GM12878 (cell line): Measurements from ENCODE around the gene DUSP22. TPM values are rescaled to one million over a fixed set of nuclear protein-coding genes. Genes with fewer than 3 reads are reported as not detected.

ENCODE experiments used
- ATAC-seq: fragments of 200-7000 bp; cut with Tn5 transposase; 3 replicates; pipeline ENCODE4 v1.9.1; 2020; ENCODE audit warnings: mild to moderate bottlenecking, moderate library complexity
- BruUV-seq: library from RNA; stranded (reverse); fragments of 400-500 nt; replicated peaks from 2 replicates; lab custom pipeline; 2021; lab: Mats Ljungman, UMichigan
- CTCF ChIA-PET: fragments of 300-600 bp; sonication (Branson Sonifier 250); formaldehyde crosslinking; extraction: SDS; loops from one replicate; lab custom pipeline; 2021; ENCODE audit warnings: inconsistent platforms; lab: Yijun Ruan, JAX
- POLR2A ChIA-PET: fragments of 350-600 bp; formaldehyde crosslinking; extraction: SDS; loops from one replicate; lab custom pipeline; 2021; ENCODE audit warnings: inconsistent platforms; lab: Charles Lee
- RAD21 ChIA-PET: fragments of 300-600 bp; sonication (Branson Sonifier 250); formaldehyde crosslinking; loops from one replicate; lab custom pipeline; 2023; ENCODE audit warnings: antibody characterized with exemption; ENCODE audit not compliant: unreplicated experiment; lab: Charles Lee
- SMC1A ChIA-PET: fragments of 300-600 bp; sonication (Branson Sonifier 250); formaldehyde crosslinking; loops from one replicate; lab custom pipeline; 2023; ENCODE audit not compliant: unreplicated experiment, uncharacterized antibody; lab: Charles Lee
- DNase-seq: peaks from one replicate; pipeline ENCODE4 v3.0.0-alpha.2; 2011; ENCODE audit warnings: low read depth, low spot score
- FAIRE-seq: peaks from 3 replicates; lab custom pipeline; 2011; peaks lifted over from hg19 to GRCh38; lab: Jason Lieb, UNC
- H2AFZ ChIP-seq: 2 replicates; pipeline ENCODE4 v1.6.0; 2011; ENCODE audit warnings: low read depth, low read length, control low read depth; ENCODE audit not compliant: control insufficient read depth
- H3K27ac ChIP-seq: 2 replicates; pipeline ENCODE4 v1.5.1; 2011; ENCODE audit warnings: control low read depth; ENCODE audit not compliant: control insufficient read depth, insufficient read depth
- H3K27me3 ChIP-seq, 2 experiments: replicated peaks in 1 of 2; 2 replicates each; pipeline versions ENCODE4 v1.6.0 to v1.6.1; 2011; ENCODE audit warnings: low read length in 1 of 2; ENCODE audit not compliant: control insufficient read depth in 2 of 2, insufficient read depth in 2 of 2
- H3K36me3 ChIP-seq, 2 experiments: 2 replicates each; pipeline ENCODE4 v1.5.1; 2011; ENCODE audit warnings: low read length in 1 of 2; ENCODE audit not compliant: control insufficient read depth in 2 of 2, insufficient read depth in 2 of 2
- H3K4me1 ChIP-seq: 2 replicates; pipeline ENCODE4 v1.6.1; 2011; ENCODE audit warnings: mild to moderate bottlenecking, low read length, moderate library complexity, mixed read lengths; ENCODE audit not compliant: control insufficient read depth, insufficient read depth
- H3K4me2 ChIP-seq: 2 replicates; pipeline ENCODE4 v1.6.0; 2011; ENCODE audit warnings: control low read depth; ENCODE audit not compliant: control insufficient read depth, insufficient read depth
- H3K4me3 ChIP-seq: fragments of 200-600 bp; sonication (generic); 2 replicates; pipeline ENCODE4 v1.5.1; 2016
- H3K79me2 ChIP-seq: 2 replicates; pipeline ENCODE4 v1.6.0; 2011; ENCODE audit warnings: low read length; ENCODE audit not compliant: control insufficient read depth, insufficient read depth
- H3K9ac ChIP-seq: 2 replicates; pipeline ENCODE4 v1.8.0; 2011; ENCODE audit warnings: low read length, control low read depth, mixed read lengths; ENCODE audit not compliant: control insufficient read depth, insufficient read depth
- H3K9me3 ChIP-seq: replicated peaks from 3 replicates; pipeline ENCODE4 v1.5.1; 2011; ENCODE audit warnings: mild to moderate bottlenecking, low read length; ENCODE audit not compliant: control insufficient read depth, insufficient read depth
- H4K20me1 ChIP-seq: 2 replicates; pipeline ENCODE4 v1.6.0; 2011; ENCODE audit not compliant: control insufficient read depth, insufficient read depth
- EGR1 ChIP-seq, 2 experiments: IDR thresholded peaks; 1 replicate in 1 of 2; 2 replicates in 1 of 2; pipeline ENCODE4 v1.6.1; 2011 to 2012; ENCODE audit warnings: low read depth in 2 of 2, low read length in 2 of 2, borderline replicate concordance in 1 of 2, mild to moderate bottlenecking in 1 of 2, moderate library complexity in 1 of 2
- HDGF ChIP-seq: fragments of 450-650 bp; IDR thresholded peaks from 2 replicates; pipeline ENCODE4 v1.6.1; 2016; ENCODE audit warnings: antibody characterized with exemption
- KDM1A ChIP-seq: fragments of 200-600 bp; sonication (generic); IDR thresholded peaks from 2 replicates; pipeline ENCODE4 v1.6.1; 2016; ENCODE audit warnings: borderline replicate concordance
- LARP7 ChIP-seq: fragments of 450-650 bp; IDR thresholded peaks from 2 replicates; pipeline ENCODE4 v1.6.1; 2017; ENCODE audit warnings: mild to moderate bottlenecking
- MTA3 ChIP-seq: IDR thresholded peaks from 2 replicates; pipeline ENCODE4 v1.6.1; 2012; ENCODE audit warnings: low read length, inconsistent platforms, borderline replicate concordance
- MYC ChIP-seq: IDR thresholded peaks from 2 replicates; pipeline ENCODE4 v1.6.1; 2011; ENCODE audit warnings: mild to moderate bottlenecking, low read length, moderate library complexity, inconsistent platforms; ENCODE audit not compliant: insufficient read depth, insufficient replicate concordance, insufficient read length, severe bottlenecking
- SP1 ChIP-seq: IDR thresholded peaks from one replicate; pipeline ENCODE4 v1.6.1; 2011; ENCODE audit warnings: low read depth, low read length
- STAT1 ChIP-seq: fragments of 450-650 bp; conservative IDR thresholded peaks from 2 replicates; pipeline ENCODE4 v1.6.1; 2014; ENCODE audit warnings: antibody characterized with exemption, mild to moderate bottlenecking
- ZNF217 ChIP-seq: fragments of 450-650 bp; IDR thresholded peaks from 2 replicates; pipeline ENCODE4 v1.6.1; 2017; ENCODE audit warnings: antibody characterized with exemption, mild to moderate bottlenecking
- ZSCAN29 ChIP-seq: fragments of 450-650 bp; IDR thresholded peaks from 2 replicates; pipeline ENCODE4 v1.6.1; 2017; ENCODE audit warnings: mild to moderate bottlenecking, moderate library complexity
- WGBS: methylation state at CpG from one replicate; pipeline ENCODE4 v1.1.6; 2016; ENCODE audit warnings: low lambda C conversion rate; ENCODE audit not compliant: insufficient replicate concordance, insufficient coverage; ENCODE audit errors: missing lambda C conversion rate; 5-methylcytosine and 5-hydroxymethylcytosine counted together
- in situ Hi-C: fragments of 300-500 bp; cut with MboI; formaldehyde crosslinking; loops from 9 replicates; pipeline ENCODE4 v1.14.3; 2018; ENCODE audit warnings: mixed read lengths
- intact Hi-C: fragments of 100-400 bp; cut with micrococcal nuclease; formaldehyde crosslinking; loops from one replicate; pipeline ENCODE4 v1.14.2; 2022; ENCODE audit not compliant: unreplicated experiment
- polyA plus RNA-seq, 11 experiments: library from polyadenylated mRNA; depleted of rRNA in 4 of 11; unstranded in 6 of 11; stranded (reverse) in 5 of 11; fragments of >200 nt; fragmentation: Nextera tagmentation in 4 of 11; fragmentation: Illumina TruSeq in 1 of 11; extraction: Ambion mirVana in 4 of 11; extraction: Trizol in 1 of 11; gene quantifications; 1 replicate in 1 of 11; 2 replicates in 10 of 11; pipeline versions ENCODE4 v1.2.1 to v1.2.3, GENCODE V29; 2011 to 2016; ENCODE audit warnings: inconsistent platforms in 2 of 11, missing spikeins in 2 of 11, low read depth in 1 of 11
- total RNA-seq, 4 experiments: library from RNA; depleted of rRNA in 3 of 4; stranded (reverse); fragments of >200 nt in 3 of 4; fragmentation: Illumina TruSeq in 1 of 4; extraction: Trizol in 1 of 4; gene quantifications; 2 replicates each; pipeline versions ENCODE4 v1.2.1 to v1.2.3, GENCODE V29; 2013 to 2021
- TF ChIP-seq, protein P1 (sequence below): fragments of 450-650 bp; conservative IDR thresholded peaks from 2 replicates; pipeline ENCODE4 v1.6.1; 2017; ENCODE audit warnings: mild to moderate bottlenecking, moderate library complexity
- TF ChIP-seq, protein P2 (sequence below): IDR thresholded peaks from 2 replicates; pipeline ENCODE4 v1.6.1; 2012; ENCODE audit warnings: low read depth, low read length, improper control_type of control experiment
- TF ChIP-seq, protein P3 (sequence below): fragments of 450-650 bp; IDR thresholded peaks from 2 replicates; pipeline ENCODE4 v1.6.1; 2014; ENCODE audit warnings: mild to moderate bottlenecking
- TF ChIP-seq, protein P4 (sequence below): fragments of 450-650 bp; formaldehyde crosslinking; IDR thresholded peaks from 2 replicates; pipeline ENCODE4 v1.4.0; 2022; ENCODE audit warnings: mild to moderate bottlenecking, moderate library complexity
- TF ChIP-seq, protein P5 (sequence below): IDR thresholded peaks from 2 replicates; pipeline ENCODE4 v1.6.1; 2011; ENCODE audit warnings: mild to moderate bottlenecking, low read depth, low read length, moderate library complexity; ENCODE audit not compliant: insufficient replicate concordance

Gene DUSP22
- total and polyA plus RNA-seq, 10 of the 15 experiments (the other 5 are each of a cell fraction or from before 2014, with no cell fraction given): 78.9 to 156 (median 107) TPM

DNA sequence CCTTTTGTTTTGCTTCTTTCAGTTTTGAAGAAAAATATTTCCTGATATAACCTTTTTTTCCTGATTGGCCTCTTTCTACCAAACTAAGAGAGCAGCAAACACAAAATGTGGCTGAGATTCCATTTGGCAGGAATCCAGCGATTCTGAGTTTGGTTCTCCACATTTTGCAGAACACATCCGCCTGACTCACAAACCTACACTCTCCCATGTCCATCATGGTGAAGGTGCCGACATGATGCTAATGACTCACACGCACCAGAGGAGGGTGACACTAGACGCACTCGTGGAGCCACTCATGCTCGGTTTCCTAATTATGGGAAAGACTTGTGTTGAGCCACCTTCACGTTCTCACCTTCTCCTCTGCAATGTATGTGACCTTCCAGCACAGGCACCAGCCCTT lies 45.9 kb upstream of the DUSP22 start:
- SMC1A ChIA-PET: interaction anchor here (1.0 kb wide), 1 partner anchor 40 kb away, joined by 3 read pairs; no protein-coding TSS in a partner anchor
- no peak for FAIRE-seq
- Histone ChIP-seq H3K4me1 (peaks cover 6% of the 10 kb centered on the region), H3K27ac (no peak overlapping the region), H3K9me3 (no peaks in the 10 kb centered on the region; the same call in none of the 3 replicates), H3K4me3 (no peak overlapping the region), H3K27me3 (no peaks in the 10 kb centered on the region), H3K9ac (no peak overlapping the region), H3K36me3 (no peaks in the 10 kb centered on the region), H3K4me2 (no peak overlapping the region), H4K20me1 (no peaks in the 10 kb centered on the region), H2AFZ (no peak overlapping the region), H3K79me2 (no peaks in the 10 kb centered on the region)
- no peak for ATAC-seq
- RAD21 ChIA-PET: no interaction called here
- in situ Hi-C loops (no loop called here), intact Hi-C loops (no loop called here)
- 81% methylated on average over 8 of the region's 8 CpGs for WGBS
- POLR2A ChIA-PET: no interaction called here
- no peak for TF ChIP-seq HDGF
- TF ChIP-seq, protein P1, sequence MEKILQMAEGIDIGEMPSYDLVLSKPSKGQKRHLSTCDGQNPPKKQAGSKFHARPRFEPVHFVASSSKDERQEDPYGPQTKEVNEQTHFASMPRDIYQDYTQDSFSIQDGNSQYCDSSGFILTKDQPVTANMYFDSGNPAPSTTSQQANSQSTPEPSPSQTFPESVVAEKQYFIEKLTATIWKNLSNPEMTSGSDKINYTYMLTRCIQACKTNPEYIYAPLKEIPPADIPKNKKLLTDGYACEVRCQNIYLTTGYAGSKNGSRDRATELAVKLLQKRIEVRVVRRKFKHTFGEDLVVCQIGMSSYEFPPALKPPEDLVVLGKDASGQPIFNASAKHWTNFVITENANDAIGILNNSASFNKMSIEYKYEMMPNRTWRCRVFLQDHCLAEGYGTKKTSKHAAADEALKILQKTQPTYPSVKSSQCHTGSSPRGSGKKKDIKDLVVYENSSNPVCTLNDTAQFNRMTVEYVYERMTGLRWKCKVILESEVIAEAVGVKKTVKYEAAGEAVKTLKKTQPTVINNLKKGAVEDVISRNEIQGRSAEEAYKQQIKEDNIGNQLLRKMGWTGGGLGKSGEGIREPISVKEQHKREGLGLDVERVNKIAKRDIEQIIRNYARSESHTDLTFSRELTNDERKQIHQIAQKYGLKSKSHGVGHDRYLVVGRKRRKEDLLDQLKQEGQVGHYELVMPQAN: no peak
- TF ChIP-seq MTA3: no peak
- TF ChIP-seq STAT1: no peak
- TF ChIP-seq EGR1 (IDR thresholded peaks at IDR 0.05; ENCODE audit: borderline replicate concordance in 1 of 2, low read depth in 2 of 2, low read length in 2 of 2): no peak
- TF ChIP-seq ZSCAN29: no peak
- TF ChIP-seq, protein P2, sequence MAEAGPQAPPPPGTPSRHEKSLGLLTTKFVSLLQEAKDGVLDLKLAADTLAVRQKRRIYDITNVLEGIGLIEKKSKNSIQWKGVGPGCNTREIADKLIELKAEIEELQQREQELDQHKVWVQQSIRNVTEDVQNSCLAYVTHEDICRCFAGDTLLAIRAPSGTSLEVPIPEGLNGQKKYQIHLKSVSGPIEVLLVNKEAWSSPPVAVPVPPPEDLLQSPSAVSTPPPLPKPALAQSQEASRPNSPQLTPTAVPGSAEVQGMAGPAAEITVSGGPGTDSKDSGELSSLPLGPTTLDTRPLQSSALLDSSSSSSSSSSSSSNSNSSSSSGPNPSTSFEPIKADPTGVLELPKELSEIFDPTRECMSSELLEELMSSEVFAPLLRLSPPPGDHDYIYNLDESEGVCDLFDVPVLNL: no peak
- TF ChIP-seq KDM1A: no peak
- TF ChIP-seq SP1: no peak
- no peak for TF ChIP-seq LARP7
- TF ChIP-seq, protein P3, sequence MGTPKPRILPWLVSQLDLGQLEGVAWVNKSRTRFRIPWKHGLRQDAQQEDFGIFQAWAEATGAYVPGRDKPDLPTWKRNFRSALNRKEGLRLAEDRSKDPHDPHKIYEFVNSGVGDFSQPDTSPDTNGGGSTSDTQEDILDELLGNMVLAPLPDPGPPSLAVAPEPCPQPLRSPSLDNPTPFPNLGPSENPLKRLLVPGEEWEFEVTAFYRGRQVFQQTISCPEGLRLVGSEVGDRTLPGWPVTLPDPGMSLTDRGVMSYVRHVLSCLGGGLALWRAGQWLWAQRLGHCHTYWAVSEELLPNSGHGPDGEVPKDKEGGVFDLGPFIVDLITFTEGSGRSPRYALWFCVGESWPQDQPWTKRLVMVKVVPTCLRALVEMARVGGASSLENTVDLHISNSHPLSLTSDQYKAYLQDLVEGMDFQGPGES: no peak
- TF ChIP-seq MYC: no peak
- no peak for TF ChIP-seq ZNF217
- TF ChIP-seq, protein P4, sequence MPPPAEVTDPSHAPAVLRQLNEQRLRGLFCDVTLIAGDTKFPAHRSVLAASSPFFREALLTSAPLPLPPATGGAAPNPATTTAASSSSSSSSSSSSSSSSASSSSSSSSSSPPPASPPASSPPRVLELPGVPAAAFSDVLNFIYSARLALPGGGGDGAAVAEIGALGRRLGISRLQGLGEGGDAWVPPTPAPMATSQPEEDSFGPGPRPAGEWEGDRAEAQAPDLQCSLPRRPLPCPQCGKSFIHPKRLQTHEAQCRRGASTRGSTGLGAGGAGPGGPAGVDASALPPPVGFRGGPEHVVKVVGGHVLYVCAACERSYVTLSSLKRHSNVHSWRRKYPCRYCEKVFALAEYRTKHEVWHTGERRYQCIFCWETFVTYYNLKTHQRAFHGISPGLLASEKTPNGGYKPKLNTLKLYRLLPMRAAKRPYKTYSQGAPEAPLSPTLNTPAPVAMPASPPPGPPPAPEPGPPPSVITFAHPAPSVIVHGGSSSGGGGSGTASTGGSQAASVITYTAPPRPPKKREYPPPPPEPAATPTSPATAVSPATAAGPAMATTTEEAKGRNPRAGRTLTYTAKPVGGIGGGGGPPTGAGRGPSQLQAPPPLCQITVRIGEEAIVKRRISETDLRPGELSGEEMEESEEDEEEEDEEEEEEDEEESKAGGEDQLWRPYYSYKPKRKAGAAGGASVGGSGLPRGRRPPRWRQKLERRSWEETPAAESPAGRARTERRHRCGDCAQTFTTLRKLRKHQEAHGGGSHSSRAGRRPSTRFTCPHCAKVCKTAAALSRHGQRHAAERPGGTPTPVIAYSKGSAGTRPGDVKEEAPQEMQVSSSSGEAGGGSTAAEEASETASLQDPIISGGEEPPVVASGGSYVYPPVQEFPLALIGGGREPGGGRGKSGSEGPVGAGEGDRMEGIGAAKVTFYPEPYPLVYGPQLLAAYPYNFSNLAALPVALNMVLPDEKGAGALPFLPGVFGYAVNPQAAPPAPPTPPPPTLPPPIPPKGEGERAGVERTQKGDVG (CRISPR knock-in tag): no peak
- TF ChIP-seq, protein P5, sequence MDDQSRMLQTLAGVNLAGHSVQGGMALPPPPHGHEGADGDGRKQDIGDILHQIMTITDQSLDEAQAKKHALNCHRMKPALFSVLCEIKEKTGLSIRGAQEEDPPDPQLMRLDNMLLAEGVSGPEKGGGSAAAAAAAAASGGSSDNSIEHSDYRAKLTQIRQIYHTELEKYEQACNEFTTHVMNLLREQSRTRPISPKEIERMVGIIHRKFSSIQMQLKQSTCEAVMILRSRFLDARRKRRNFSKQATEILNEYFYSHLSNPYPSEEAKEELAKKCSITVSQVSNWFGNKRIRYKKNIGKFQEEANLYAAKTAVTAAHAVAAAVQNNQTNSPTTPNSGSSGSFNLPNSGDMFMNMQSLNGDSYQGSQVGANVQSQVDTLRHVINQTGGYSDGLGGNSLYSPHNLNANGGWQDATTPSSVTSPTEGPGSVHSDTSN: no peak
- no TSS peak for BruUV-seq
- no peak for DNase-seq
- CTCF ChIA-PET: no interaction called here
